SIG-M5 treated with dmso at 0.1 percent for 504 hours (cell line): Measurements from ENCODE around the gene MTREX.
A peak's percentile ranks its signal among the peaks of the same experiment; 100 is the strongest.

Source experiments
- DNase-seq: peaks from one replicate; lab custom pipeline; 2025; ENCODE audit not compliant: unreplicated experiment; lab: John Stamatoyannopoulos, UW

Gene MTREX

DNA sequence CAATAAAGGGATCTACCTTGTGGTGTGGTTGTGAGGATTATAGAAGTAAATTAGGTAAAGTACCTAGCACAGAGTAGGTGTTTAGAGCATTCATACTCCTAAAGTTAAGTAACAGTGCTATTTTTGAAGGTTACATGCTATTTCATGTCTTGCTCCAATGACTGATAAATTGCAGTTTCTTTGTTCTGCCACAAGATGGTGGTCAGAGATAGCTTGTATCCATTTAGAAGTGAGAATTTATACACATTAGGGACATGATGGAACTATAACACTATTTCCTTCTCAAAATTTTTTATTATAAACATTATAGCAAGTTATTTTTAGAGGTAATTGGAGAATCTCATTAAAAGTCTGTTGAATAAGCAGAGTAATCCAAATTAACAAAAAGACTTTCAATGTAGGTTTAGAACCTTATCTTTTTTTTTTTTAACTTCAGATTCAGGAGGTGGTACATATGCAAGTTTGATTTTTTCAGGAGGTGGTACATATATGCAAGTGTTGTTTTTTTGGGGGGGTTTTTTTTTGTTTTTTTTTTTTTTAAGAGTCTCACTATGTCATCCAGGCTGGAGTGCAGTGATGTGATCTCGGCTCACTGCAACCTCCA is 17.1 kb downstream of the MTREX start:
- peak; percentile 56 for DNase-seq

DNA sequence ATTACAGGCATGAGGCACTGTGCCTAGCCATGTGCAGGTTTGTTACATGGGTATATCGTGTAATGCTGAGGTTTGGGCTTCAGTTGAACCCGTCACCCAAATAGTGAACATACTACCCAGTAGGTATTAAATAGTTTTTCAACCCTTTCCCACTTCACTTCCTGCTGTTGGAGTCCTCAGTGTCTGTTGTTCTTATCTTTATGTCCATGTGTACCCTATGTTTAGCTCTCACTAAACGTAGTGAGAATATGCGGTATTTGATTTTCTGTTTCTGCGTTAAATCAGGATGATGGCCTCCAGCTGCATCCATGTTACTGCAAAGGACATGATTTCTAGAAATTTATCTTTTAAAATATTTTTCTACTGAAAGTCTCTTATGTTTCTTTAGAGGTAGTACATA is 17.8 kb downstream of the MTREX start:
- no peak for DNase-seq

DNA sequence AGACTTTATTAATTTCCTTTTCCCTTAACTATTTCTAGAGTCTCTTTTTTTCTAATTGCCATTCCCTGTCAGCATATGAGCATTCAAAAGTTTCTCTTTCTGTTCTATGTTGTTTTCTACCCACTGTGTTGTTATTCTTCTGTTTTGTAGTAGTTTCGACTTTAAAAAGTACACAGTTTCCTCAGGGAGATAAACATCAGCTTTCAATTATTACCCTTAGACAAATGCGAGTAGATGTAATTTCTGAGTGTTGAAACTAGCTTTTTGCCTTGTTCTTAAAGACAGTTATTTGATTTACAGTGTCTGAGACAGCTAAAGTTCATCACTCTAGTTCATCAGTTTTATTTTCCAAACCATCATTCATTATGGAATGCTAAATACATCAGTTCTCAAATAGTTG is 19.5 kb downstream of the MTREX start:
- no peak for DNase-seq

DNA sequence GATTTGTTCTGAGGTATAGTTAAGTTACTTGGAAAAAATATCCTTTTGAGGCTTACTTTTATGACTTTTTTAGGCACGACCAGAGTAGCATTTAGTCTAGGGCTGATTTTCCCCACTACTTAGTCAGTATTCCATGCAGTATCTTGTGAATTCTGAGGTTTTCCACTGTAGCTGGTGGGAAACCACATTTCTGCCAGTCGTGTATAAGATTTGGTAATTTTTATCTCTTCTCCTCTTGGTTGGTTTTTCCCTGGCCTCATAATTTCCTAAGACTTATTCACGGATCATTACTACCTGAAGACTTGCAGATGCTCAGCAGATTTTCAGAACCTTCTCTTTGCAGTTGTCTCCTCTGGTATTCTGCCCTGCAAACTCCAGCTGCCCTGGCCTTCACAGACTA is 23.5 kb downstream of the MTREX start:
- DNase-seq = no peak

DNA sequence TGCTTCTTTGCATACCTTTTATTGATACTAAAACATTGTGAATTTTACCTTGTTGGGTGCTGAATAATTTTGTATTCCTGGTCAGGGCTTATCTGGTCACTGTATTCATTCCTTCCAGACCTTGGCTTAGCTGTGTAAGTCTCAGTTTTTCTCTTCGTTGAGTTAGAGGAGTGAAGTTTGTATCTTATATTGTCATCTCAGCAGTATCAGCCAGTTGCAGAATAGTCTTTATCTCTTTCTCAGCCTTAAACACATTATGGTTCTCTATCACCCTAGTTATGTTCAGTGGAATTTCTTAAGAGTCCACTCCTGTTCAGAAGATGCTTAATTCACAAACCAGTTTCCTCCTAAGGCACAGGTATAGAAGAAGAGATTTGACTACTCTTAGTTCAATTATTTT is 25.2 kb downstream of the MTREX start:
- DNase-seq = no peak

DNA sequence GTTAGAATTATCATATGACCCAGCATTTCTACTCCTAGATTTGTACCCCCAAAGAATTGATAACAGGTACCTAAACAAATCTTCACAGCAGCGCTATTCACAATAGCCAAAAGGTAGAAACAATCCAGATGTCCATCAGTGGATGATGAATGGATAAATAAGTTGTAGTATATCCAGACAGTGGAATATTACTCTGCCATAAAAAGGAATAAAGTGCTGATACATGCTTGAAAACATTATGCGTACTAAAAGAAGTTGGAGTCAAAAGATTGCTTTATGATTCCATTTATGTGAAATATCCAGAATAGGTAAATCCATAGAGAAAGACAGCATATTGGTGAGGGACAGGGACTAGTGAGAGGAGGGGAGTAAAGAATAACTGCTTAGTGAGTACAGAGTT is 26.0 kb downstream of the MTREX start:
- DNase-seq = no peak

DNA sequence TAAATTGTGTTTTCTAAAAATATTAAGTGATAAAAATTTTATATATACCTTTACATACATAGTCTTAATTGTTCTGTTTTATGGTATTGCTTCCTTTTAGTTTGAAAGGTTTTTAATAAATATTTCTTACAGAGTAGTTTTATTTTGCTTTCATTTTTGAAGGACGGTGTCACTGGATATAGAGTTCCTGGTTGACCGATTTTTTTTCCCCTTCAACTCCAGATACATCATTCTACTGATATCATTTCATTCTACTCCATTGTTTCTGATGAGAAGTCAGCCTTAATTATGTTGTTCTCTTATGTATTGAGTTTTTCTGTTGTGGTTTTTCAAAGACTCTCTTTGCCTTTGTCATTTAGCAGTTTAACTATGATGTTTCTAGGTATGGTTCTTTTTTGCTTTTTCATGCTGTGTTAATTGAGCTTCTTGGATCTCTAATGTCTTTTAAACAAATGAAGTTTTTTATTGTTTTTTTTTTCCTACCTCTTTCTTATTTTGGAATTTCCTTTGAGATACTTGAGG is 30.4 kb downstream of the MTREX start:
- no peak for DNase-seq

DNA sequence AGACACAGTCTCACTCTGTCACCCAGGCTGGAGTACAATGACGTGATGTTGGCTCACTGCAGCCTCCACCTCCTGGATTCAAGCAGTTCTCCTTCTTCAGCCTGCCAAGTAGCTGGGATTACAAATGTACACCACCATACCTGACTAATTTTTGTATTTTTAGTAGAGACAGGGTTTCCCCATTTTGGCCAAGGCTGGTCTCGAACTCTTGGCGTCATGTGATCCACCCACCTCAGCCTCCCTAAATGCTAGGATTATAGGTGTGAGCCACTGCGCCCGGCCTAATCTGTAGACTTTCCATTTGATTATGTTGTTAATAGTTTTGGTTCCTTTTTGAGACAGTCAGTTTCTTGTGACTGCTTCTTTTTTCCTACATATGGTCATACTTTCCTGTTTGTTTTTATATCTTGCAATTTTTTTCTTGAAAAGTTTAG is 31.0 kb downstream of the MTREX start:
- no peak for DNase-seq

DNA sequence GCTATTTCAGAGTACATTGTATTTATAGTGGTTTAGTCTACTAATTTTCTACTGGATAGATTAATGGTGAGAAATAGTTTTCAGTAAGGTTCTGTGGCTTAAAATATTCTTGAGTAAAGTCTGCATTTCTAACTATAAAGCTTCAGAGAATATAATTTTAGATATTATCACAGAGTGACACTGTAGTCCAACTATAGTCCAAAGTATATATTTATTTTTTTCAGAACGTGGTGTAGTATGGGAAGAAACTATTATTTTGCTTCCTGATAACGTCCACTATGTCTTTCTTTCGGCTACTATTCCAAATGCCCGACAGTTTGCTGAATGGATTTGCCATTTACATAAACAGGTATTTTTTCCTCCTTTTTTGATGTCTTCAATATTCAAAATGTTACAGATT is 35.3 kb downstream of the MTREX start:
- no peak for DNase-seq

DNA sequence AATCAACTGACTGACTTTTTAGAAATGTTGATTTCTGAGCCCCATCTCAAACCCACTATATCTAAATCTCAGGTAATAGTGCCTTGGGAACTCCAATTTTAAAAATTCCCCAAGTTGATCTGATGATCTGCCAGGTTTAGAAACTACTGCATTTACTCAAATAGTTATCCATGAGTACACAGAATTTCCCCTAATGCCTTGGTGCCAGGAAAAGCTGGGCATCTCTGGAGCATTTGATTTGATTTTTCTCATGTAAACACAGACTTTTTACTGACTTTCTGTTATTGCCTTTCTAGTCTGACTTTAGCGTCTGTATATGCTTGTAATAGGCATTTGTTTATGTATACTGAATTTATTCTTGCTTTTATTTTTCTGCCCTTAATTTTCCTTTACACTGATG is 35.8 kb downstream of the MTREX start:
- no peak for DNase-seq

DNA sequence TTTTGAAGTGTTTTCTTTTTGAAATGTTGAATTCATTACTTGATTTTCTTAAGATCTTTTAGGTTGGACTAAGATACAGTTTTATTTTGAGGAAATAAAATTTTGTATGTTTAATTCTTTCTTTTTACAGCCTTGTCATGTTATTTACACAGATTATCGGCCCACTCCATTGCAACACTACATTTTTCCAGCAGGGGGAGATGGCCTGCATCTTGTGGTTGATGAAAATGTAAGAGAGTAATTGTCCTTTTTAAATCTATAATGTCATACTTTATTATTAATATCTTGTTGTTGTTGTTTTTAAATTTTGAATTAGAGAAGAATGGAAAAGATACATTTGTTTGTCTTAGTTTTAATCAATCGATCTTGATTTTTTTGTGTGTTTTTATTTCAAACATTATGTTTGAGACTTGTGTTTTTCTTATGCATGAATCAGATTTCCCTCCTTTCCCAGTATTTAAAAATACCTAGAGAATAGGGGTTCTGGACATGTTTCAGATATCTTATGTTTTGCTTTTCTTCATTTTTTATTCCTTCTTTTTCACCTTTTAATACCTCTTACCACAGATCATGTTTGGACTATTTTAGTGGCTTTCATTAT is 36.7 kb downstream of the MTREX start:
- DNase-seq = peak; percentile 24

DNA sequence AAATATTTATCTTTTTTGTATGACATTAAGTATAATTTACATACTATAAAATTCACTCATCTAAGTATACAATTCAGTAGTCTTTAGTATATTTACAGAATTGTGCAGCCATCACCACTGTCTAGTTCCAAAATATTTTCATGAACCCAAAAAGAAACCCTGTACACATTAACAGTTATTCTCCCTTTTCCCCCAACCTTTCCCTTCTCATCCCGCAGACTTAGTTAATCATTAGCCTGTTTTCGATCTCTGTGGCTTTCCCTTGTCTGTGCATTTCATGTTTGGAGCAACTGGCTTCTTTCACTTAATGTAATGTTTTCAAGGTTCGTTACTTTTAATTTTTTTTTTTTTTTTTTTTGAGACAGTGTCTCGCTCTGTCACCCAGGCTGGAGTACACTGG is 37.5 kb downstream of the MTREX start:
- no peak for DNase-seq

DNA sequence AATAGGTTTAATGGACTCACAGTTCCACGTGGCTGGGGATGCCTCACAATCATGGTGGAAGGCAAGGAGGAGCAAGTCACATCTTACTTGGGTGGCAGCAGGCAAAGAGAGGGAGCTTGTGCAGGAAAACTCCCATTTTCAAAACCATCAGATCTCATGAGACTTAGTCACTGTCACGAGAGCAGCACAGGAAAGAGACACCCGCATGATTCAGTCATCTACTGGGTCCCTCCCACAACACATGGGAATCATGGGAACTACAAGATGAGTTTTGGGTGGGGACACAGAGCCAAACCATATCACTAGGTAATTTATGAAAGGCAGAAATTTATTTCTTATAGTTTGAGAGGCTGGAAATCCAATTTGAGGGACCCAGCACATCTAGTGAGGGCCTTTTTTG is 40.0 kb downstream of the MTREX start:
- no peak for DNase-seq

DNA sequence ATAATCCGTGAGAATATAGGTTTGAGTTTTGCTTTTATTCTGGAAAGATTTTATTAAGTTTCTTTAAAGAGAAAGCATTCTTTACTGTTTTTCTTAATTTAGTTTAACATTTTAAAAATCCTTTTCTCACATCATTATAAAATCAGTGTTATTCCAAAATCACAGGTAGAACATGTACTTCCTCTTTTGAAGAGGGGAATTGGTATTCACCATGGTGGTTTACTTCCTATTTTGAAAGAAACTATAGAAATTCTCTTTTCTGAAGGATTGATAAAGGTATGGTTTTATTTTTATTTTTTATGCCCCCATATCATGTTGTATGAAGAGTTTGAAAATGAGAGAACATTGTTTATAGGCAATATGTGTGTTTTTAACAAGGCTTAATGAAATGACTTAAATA is 43.0 kb downstream of the MTREX start:
- no peak for DNase-seq

DNA sequence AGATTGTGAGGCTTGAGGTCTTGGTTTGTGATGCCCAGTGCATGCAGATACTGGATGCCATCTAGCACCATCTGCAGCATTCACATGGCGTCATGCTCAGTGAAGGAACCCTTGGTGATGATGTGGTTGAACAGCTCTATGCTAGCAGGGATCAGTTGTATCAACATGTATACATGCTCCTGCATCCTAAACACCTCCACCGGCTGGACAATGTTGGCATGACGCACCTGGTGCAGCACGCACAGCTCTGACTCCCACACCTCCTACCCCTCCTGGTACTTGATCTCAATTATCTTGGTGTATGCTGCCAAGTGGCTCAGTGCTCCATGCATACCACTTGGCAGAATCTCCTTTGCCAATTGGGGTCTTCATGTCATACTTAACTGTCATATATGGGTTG is 49.1 kb downstream of the MTREX start:
- DNase-seq = no peak

DNA sequence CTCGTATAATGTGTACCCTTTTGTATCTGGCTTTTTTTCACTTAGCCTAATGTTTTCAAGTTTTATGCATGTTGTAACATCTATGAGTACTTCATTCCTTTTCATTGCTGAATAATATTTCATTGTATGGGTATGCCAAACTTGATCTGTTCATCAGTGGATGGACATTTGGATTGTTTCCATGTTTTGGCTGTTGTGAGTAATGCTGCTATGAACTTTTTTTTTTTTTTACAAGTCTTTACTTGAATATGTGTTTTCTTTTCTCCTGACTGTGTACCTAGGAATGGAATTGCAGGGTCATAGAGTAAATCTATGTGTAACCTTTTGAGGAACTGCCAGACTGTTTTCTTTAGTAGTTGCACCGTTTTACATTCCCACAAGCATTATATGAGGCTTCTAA is 52.4 kb downstream of the MTREX start:
- DNase-seq = no peak

DNA sequence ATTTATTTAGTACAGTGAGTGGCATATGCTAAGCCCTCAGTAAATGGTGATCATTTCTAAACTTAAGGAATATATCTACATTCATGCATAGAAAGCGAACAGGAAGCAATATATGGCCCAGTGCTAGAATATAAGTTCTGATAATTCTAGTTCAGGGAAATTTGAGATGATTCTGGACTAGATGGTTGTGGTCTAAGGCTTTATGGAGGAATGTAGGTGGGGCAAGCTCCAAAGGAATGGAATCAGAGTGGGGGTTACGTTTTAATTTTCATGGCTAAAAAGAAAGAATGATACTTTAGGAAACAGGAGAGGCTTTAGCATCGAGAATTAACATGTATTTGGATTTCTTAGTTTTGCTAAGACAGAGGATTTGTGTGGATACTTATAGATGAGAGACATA is 56.1 kb downstream of the MTREX start:
- DNase-seq = no peak

DNA sequence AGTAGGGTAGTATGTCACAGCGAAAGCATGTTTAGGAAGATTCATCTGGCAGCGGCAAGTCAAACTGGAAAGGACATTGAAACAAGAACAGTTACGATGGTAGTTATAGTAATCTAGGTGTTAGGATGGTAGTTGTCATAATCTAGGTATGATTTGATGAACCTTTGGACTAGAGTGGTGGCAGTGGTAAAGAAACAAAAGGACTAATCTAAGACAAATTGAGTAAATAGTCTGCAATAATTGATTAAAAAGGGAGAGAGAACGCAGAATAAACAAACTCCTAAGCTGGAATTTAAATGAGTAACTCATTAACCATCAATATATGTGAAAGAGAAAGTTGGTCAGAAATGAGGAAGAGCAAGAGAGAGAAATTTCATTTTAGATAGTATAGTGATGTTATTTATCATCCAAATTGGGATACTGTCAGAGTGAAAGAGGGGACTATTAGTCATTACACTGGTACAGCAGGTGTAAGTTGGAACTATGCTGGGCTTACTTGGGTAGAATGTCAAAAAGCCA is 56.8 kb downstream of the MTREX start:
- DNase-seq = no peak

DNA sequence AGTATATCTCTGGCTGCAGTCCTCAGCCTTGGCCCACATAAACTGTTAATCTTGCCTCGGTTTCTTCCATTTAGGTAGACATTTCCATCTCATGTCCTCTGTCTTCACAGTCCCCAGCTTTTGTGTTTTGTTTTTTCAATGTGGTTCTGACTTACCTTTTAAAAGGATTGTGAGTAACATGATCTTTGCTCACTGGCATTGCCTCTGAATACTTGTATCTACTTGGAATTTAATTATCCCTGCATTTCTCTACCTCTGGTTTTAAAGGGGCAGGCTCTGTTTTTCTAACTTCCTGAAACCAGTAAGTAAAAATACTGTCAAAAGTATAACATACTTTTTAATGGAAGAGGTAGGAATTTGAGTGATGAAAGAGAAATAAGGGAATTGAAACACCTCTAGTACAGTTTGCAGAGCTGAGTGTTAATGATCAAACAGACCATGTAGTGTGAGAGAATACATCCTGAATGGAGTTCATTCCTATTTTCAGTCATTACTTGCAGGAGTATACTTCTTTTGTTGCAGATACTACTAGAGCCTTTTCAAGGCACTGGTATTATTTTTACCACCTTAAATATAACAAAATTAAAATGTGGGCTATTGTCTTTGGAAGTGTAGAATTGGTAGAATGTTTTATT is 62.6 kb downstream of the MTREX start:
- DNase-seq = no peak

DNA sequence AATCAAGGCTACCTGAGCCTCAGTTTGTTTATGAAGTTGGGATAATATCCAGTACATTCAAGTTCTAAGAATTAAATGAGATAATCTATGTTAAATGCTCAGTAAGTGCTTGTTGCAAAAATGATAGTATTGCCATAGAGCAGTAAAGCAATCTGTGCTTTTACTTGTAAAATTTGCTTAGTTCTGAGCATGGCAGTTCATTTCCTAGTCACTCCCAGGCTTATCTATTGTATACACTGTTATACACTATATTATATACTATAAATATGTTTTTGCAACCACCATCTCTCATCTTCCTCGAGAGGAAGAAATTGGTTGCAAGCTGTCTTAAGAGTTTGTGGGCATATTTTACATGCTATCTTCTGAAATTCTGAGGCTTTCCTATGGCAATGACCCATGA is 63.4 kb downstream of the MTREX start:
- DNase-seq = no peak

DNA sequence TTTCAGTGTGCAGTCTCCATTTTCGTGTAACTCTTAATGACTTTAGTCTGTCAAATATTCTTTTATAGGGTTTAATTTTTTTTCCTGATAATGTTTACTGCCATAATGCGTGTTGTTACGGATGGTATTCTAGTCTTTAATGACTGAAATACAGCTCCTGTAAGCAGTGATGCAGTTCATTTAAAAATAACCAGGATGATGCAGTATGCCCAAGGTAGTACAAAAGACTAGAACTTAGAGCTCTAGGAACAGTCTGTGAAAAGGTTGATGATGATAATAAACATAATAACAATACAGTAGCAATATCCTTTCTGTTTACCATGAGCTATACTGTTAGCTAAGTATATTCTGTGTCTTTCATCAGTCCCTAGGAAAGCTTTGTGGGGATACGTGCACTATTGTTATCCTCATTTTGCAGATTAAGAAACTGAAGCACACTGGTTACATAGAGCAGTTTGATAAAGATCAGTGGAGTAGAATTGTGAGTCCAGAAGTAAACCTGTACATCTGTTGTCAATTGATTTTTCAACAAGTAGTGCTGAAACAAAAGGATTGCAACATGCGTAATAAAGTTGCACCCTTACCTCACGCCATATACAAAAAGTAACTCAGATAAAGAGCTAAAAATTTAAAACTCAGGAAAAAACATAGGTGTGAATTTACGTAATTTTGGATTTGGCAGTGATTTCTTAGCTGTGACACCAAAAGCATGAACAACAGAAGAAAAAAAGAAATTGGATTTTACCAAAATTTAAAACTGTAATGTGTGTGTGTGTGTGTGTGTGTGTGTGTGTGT is 64.5 kb downstream of the MTREX start:
- DNase-seq = no peak

DNA sequence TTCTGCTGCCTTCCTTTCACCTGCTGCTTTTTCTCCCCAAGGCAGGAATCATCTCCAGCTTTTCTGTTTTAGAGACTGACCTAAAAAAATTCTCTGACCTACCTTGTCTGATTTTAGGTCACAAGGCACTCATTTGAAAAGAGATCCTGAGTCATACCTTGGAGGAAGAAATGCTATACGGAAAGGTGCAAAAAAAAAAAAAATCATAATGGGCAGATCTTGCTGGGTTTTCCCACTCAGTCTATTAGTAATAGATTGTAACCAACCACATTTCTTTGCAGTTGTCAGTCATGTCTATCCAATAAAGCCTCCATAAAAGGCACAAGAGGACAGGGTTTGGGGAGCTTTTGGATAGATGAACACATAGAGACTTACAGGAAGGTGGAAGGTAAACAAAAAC is 70.0 kb downstream of the MTREX start:
- no peak for DNase-seq
